ENCODE results near the gene CDHR3.

Gene CDHR3

GRCh38 chr7:106054156-106054910 lies 91.3 kb downstream of the CDHR3 start:
- no peak for DNase-seq

GRCh38 chr7:106054971-106055532 lies 92.0 kb downstream of the CDHR3 start:
- DNase-seq, result no peak

- peak; percentile 48 for DNase-seq
These were observed 93.6 kb downstream of the CDHR3 start for GRCh38 chr7:106056513-106057203.

- no peak for DNase-seq
These were observed 94.3 kb downstream of the CDHR3 start for GRCh38 chr7:106057204-106057961.

- no peak for DNase-seq
These were observed 95.2 kb downstream of the CDHR3 start for GRCh38 chr7:106057962-106058927.

DNA sequence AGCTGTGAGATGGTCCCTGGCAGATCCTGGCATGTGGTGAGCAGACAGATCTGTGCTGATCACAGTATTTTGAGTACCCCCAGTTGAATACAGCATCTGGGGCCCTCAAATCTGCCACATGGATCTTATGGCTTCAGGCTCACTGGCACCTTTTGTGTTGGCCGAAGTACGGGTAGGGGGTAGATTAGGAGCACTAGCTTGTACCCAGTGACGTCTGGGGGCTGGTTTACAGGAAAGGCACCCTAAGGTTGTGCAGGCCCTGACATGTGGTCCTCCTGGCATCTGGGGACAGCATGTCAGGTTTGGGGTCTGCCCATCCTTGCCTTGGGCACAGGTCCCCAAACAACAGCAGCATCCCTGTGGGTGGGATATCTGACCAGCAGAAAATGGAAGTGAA lies 95.9 kb downstream of the CDHR3 start:
- DNase-seq, result no peak

GRCh38 chr7:106059556-106059955 lies 96.5 kb downstream of the CDHR3 start:
- no peak for DNase-seq

- DNase-seq, result no peak
These were observed 97.4 kb downstream of the CDHR3 start for GRCh38 chr7:106060394-106060920.

DNA sequence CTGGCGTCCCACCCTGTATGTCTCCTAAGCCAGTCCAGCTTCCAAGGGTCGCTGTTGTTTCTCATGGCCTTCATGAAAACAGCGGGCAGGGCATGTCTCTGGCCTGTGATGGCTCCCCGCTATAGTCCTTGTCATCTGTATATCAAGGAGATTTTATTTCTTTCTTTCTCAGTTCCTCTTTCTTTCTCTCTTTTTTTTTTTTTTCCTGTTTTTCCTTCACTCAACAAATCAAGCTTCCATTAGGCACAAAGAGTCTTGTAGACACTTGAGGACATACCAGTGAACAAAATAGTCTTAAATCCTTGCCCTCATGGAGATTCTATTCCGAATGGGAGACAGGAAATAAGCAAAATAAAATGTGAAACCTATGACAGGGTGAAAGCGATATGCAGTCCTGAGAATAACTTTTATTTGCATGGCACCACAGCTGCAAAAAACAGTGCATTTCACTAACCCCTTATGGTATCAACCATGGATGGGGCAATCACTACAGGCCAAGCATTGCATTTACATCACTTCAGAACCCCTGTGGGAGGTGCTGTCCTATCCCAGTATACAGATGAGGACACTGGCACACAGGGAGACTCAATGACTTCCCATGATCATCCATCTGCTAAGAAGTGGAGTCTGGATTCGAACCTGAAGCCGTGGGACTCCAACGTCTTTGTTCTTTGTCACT lies 98.4 kb downstream of the CDHR3 start:
- no peak for DNase-seq

DNA sequence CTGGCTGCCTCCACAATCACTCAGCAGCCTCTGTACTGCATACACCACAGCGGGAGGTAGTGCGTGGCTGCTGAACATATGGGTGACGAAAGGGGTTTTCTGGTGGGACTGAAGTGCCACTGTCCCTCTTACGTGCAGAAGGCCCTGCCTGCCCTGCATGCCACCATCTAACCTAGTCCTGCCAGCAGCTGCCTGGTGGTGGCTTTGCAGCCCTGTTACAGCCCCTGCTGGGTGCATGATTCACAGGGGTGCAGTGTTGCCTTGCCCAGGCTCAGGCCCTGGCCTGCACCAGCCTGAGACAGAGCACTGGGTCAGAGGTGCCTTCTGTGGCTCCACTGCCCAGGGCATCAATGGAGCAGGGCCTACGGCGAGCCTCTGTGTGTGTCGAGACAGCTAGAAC lies 98.9 kb downstream of the CDHR3 start:
- no peak for DNase-seq

DNA sequence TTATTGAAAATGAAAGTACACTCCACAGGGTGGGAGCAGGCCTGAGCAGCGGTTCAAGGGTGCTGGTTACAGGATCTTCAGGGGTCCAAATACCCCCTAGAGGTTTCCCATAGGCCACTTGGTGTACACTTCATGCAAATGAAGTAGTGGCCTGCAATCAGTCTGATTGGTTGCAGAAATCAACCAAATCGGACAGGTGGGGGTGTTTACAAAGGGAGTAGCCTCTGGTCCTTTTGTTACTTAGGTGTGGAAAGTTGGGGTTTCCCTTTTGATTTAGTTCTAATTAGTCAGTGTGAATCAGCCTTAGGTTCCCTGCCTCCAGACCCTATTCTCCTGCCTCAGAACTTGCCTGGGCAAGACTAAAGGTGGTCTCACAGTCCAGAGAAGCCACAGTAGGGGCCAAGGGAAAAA lies 99.5 kb downstream of the CDHR3 start:
- no peak for DNase-seq

GRCh38 chr7:106063024-106063423 lies 100.0 kb downstream of the CDHR3 start:
- no peak for DNase-seq

DNA sequence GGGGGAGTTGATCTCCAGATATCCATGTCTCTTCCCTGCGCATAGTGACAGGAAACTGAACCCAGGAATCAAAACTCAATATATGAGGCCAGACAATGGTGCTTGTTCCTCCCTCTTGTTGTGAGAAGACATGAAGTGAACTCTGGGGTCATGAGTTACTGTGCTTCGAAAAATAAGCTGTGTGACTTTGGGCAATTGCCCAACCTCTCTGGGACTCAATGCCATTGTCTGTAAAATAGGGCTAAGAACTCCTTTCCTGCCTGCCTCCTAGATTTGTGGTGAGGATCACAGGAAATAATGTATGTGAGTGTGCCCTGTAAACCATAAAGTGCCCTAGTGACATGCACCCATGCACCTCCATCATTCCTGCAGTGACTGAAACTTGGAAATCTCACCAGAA lies 100.6 kb downstream of the CDHR3 start:
- no peak for DNase-seq

GRCh38 chr7:106064316-106064715 lies 101.3 kb downstream of the CDHR3 start:
- no peak for DNase-seq

- DNase-seq, result no peak
These were observed 101.9 kb downstream of the CDHR3 start for GRCh38 chr7:106064771-106065574.

GRCh38 chr7:106065575-106066500 lies 102.8 kb downstream of the CDHR3 start:
- DNase-seq, result no peak

DNA sequence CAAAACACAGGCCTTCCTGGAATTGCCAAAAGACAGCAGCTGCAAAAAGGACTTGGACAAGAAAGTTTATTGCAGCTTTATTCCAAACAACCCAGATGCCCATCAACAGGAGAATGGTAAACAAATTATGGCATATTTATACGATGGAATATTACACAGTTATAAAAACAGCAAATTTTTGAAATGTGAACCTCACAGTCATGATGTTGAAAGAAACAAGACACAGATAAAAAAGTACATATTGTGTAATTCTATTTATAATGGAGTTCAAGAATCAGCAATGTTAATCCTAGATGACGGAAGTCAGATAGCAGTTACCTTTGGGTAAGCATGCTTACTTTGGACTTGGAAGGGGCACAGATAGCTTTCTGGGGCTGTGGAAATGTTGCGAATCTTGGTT lies 104.6 kb downstream of the CDHR3 start:
- DNase-seq, result no peak

GRCh38 chr7:106068538-106068961 lies 105.5 kb downstream of the CDHR3 start:
- no peak for DNase-seq

DNA sequence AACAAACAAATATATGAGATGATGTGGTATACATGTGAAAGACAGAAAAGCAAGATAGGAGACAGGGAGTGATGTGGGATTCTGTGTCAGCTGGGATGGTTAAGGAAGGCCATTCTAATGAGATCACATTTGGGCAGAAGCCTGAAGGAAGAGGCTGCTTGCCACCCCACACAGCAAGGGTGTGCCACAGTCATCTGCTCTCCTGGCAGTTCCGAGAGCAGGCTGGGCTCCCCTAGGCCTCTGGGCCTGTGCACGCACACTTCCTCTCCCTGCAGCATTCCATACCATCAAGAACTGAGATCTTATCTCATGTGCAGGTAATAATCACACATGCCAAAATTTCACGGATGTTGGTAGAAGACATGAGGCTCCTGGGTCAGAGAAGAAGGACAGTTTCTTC lies 105.9 kb downstream of the CDHR3 start:
- no peak for DNase-seq
